GM12878 (cell line): ENCODE results near the gene CLBA1. TPM values are rescaled to one million over a fixed set of nuclear protein-coding genes. Genes with fewer than 3 reads are reported as not detected.

Source experiments
- E2F8 ChIP-seq: fragments of 450-650 bp; IDR thresholded peaks from 2 replicates; pipeline ENCODE4 v1.6.1; 2018; ENCODE audit warnings: mild to moderate bottlenecking, low read depth, moderate library complexity; ENCODE audit not compliant: partially characterized antibody
- NFXL1 ChIP-seq: fragments of 450-650 bp; IDR thresholded peaks from 2 replicates; pipeline ENCODE4 v1.6.1; 2017; ENCODE audit warnings: antibody characterized with exemption, mild to moderate bottlenecking, borderline replicate concordance
- ZNF687 ChIP-seq: fragments of 450-650 bp; IDR thresholded peaks from 2 replicates; pipeline ENCODE4 v1.6.1; 2017; ENCODE audit warnings: mild to moderate bottlenecking, moderate library complexity
- ZZZ3 ChIP-seq: IDR thresholded peaks from 2 replicates; pipeline ENCODE4 v1.6.1; 2011; ENCODE audit warnings: low read depth; ENCODE audit not compliant: control insufficient read depth, insufficient read length
- polyA plus RNA-seq, 11 experiments: library from polyadenylated mRNA; depleted of rRNA in 4 of 11; unstranded in 6 of 11; stranded (reverse) in 5 of 11; fragments of >200 nt; fragmentation: Nextera tagmentation in 4 of 11; fragmentation: Illumina TruSeq in 1 of 11; extraction: Ambion mirVana in 4 of 11; extraction: Trizol in 1 of 11; gene quantifications; 1 replicate in 1 of 11; 2 replicates in 10 of 11; pipeline versions ENCODE4 v1.2.1 to v1.2.3, GENCODE V29; 2011 to 2016; ENCODE audit warnings: inconsistent platforms in 2 of 11, missing spikeins in 2 of 11, low read depth in 1 of 11
- total RNA-seq, 4 experiments: library from RNA; depleted of rRNA in 3 of 4; stranded (reverse); fragments of >200 nt in 3 of 4; fragmentation: Illumina TruSeq in 1 of 4; extraction: Trizol in 1 of 4; gene quantifications; 2 replicates each; pipeline versions ENCODE4 v1.2.1 to v1.2.3, GENCODE V29; 2013 to 2021
- TF ChIP-seq, protein P1 (sequence below): fragments of 450-650 bp; formaldehyde crosslinking; IDR thresholded peaks from 2 replicates; pipeline ENCODE4 v1.4.0; 2022; ENCODE audit warnings: mild to moderate bottlenecking, moderate library complexity

CLBA1 gene
- total and polyA plus RNA-seq, 10 of the 15 experiments (the other 5 are each of a cell fraction or from before 2014, with no cell fraction given) = 0.07 to 1.1 (median 0.62) TPM; not detected in 1

- TF ChIP-seq, protein P1, sequence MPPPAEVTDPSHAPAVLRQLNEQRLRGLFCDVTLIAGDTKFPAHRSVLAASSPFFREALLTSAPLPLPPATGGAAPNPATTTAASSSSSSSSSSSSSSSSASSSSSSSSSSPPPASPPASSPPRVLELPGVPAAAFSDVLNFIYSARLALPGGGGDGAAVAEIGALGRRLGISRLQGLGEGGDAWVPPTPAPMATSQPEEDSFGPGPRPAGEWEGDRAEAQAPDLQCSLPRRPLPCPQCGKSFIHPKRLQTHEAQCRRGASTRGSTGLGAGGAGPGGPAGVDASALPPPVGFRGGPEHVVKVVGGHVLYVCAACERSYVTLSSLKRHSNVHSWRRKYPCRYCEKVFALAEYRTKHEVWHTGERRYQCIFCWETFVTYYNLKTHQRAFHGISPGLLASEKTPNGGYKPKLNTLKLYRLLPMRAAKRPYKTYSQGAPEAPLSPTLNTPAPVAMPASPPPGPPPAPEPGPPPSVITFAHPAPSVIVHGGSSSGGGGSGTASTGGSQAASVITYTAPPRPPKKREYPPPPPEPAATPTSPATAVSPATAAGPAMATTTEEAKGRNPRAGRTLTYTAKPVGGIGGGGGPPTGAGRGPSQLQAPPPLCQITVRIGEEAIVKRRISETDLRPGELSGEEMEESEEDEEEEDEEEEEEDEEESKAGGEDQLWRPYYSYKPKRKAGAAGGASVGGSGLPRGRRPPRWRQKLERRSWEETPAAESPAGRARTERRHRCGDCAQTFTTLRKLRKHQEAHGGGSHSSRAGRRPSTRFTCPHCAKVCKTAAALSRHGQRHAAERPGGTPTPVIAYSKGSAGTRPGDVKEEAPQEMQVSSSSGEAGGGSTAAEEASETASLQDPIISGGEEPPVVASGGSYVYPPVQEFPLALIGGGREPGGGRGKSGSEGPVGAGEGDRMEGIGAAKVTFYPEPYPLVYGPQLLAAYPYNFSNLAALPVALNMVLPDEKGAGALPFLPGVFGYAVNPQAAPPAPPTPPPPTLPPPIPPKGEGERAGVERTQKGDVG = no peak
- TF ChIP-seq ZNF687 = no peak
- TF ChIP-seq NFXL1 = no peak
- TF ChIP-seq E2F8 = no peak
- no peak for TF ChIP-seq ZZZ3
Observed at GRCh38 chr14:104977008-104977680, 8.4 kb upstream of the CLBA1 start (continued).
